HG03442 (cell line): ENCODE measurements around the gene POLR2E.

ENCODE experiments used
- ATAC-seq: cut with Tn5 transposase; IDR thresholded peaks from one replicate; pipeline ENCODE4 v1.9.1; 2021; ENCODE audit warnings: mild to moderate bottlenecking, moderate library complexity; ENCODE audit not compliant: unreplicated experiment

POLR2E gene

GRCh38 chr19:1066748-1067340, 28.3 kb downstream of the POLR2E start, which contains the start of gene ARHGAP45:
ARHGAP45 (plus strand) TSS chr19:1067167; CDS start chr19:1067406, 239 bp downstream.
- ATAC-seq = peak; percentile 27

GRCh38 chr19:1066251-1066747, 28.9 kb downstream of the POLR2E start:
- no peak for ATAC-seq

- ATAC-seq = no peak
Measured at GRCh38 chr19:1065606-1066109, 29.5 kb downstream of the POLR2E start.

GRCh38 chr19:1064661-1065605, 30.2 kb downstream of the POLR2E start:
- ATAC-seq = no peak

- no peak for ATAC-seq
Measured at GRCh38 chr19:1063909-1064660, 31.1 kb downstream of the POLR2E start.

GRCh38 chr19:1063030-1063908, 31.9 kb downstream of the POLR2E start:
- no peak for ATAC-seq

DNA sequence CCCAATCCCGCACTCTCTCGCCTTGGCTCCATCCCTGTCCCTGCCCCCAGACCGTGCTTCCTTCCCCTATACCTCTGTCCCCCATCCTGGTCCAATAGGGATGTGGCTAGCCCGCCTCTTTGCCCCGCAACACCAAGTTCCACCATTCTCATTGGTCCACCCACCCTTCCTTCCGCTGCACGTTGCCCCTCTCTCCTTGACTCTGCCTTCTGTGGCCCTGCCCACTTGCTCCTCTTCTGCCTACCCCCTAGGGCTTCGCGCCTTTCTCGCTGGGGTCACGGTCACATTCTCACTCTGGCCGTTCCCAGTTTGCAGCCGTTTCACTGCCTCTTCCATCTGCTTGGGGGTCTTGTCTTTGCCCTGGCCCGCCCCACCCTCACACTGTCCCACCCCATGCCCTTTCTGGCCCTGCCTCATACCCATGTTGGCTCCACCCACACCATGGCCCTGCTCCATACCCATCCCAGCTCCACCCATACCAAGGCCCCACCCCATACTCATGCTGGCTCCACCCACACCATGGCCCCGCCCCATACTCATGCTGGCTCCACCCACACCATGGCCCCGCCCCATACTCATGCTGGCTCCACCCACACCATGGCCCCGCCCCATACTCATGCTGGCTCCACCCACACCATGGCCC, 32.7 kb downstream of the POLR2E start:
- no peak for ATAC-seq

- ATAC-seq = no peak
Measured at GRCh38 chr19:1061987-1062386, 33.2 kb downstream of the POLR2E start.

DNA sequence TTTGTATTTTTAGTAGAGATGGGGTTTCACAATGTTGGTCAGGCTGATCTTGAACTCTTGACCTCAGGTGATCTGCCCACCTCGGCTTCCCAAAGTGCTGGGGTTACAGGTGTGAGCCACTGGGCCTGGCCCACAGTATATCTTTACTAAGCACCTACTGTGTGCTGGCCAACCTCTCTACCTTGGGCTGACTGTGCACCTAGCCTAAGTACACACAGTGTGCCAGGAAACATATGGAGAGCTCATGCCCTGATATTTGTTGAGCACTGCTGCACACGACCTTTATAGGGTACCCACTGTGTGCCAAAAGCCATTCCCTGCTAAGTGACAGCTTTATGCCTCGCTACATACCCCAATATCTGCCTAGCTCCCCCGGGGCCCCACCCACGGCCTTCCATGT, 34.5 kb downstream of the POLR2E start:
- ATAC-seq = no peak

GRCh38 chr19:1058112-1058511, 37.1 kb downstream of the POLR2E start:
- ATAC-seq = no peak

DNA sequence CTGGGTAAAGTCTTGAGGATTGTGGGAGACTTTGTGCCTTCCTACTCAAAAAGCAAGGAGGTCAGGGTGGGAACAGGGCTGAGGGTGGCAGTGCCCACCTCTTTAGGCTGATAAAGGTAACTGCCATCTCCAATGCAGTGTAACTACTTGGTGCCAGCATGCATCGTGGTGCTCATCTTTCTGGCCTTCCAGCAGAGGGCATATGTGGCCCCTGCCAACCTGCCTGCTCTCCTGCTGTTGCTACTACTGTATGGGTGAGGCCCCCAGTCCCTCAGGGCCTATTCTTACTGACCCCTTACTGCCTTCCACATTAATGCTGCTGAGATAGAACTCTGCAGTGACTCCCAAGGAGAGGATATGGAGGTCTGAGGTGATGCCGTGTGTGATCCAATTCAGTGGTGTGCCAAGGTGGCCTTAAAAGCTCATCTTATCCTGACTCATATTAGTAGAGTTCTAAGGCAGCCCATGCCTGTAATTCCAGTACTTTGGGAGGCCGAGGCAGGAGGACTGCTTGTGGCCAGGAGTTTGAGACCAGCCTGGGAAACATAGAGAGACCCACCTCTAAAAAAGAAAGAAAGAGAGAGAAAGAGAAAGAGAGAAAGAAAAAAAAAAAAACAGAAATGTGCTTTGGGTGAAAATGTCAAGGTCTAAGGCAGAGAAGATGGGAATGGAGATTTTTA, 37.9 kb downstream of the POLR2E start:
- no peak for ATAC-seq

DNA sequence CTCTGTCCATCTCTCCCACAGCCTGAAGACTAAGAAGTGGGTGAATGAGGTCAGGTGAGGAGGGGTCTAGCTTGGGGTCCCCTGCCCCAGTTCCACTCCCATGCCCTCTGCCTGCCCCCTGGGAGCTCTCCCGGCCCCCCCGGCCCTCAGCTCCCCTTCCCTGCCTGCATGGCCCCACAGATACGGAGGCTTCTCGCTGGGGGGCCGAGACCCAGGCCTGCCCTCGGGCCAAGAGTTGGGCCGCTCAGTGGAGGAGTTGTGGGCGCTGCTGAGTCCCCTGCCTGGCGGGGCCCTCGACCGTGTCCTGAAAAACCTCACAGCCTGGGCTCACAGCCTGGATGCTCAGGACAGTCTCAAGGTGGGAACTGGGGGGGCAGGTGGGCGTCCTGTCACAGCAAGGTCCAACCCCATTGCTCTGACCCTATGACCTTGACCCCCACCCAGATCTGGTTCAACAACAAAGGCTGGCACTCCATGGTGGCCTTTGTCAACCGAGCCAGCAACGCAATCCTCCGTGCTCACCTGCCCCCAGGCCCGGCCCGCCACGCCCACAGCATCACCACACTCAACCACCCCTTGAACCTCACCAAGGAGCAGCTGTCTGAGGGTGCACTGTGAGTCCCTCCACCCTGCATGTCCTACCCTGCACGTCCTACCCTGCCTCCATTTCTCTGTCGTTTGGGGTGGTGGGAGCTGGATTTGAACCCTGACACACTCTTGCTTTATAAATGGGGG, 39.1 kb downstream of the POLR2E start:
- ATAC-seq = no peak

DNA sequence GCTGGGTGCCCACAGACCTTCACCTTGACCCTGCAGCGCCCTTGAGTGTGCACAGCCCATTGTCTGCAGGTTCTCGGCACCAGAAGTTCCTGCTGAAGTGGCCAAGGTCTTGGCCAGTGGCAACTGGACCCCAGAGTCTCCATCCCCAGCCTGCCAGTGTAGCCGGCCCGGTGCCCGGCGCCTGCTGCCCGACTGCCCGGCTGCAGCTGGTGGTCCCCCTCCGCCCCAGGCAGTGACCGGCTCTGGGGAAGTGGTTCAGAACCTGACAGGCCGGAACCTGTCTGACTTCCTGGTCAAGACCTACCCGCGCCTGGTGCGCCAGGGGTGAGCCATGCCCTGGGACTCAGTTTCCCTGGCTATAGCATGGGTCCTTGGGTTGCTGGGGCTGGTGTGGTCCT, 40.1 kb downstream of the POLR2E start:
- no peak for ATAC-seq

DNA sequence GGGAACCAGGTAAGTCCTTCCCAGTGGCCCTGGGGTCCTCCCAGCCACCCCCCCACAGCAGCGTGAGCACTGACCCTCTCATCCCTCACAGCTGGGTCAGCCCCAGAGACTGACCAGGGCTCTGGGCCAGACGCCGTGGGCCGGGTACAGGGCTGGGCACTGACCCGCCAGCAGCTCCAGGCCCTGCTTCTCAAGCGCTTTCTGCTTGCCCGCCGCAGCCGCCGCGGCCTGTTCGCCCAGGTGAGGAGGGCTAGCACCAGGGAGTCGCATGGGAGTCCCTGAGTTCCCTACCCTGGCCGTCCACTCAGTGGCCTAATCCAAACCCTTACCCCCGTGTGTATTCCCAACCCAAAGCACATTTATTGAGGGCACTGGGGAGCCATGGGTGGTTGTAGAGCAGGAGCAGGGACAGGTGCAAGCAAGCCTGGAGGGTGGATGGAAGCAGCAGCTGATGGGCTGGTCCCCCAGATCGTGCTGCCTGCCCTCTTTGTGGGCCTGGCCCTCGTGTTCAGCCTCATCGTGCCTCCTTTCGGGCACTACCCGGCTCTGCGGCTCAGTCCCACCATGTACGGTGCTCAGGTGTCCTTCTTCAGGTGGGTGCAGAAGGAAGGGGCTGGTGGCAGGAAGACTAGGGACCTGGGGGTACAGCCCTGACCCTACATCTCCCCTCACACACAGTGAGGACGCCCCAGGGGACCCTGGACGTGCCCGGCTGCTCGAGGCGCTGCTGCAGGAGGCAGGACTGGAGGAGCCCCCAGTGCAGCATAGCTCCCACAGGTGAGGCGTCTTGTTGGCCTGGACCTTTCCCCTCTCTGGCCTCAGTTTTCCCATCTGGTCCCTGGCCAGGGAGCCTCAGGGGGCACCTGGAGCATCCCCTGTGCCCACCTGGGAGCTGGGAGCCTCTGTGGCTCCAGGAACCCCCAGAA, 40.8 kb downstream of the POLR2E start:
- no peak for ATAC-seq

DNA sequence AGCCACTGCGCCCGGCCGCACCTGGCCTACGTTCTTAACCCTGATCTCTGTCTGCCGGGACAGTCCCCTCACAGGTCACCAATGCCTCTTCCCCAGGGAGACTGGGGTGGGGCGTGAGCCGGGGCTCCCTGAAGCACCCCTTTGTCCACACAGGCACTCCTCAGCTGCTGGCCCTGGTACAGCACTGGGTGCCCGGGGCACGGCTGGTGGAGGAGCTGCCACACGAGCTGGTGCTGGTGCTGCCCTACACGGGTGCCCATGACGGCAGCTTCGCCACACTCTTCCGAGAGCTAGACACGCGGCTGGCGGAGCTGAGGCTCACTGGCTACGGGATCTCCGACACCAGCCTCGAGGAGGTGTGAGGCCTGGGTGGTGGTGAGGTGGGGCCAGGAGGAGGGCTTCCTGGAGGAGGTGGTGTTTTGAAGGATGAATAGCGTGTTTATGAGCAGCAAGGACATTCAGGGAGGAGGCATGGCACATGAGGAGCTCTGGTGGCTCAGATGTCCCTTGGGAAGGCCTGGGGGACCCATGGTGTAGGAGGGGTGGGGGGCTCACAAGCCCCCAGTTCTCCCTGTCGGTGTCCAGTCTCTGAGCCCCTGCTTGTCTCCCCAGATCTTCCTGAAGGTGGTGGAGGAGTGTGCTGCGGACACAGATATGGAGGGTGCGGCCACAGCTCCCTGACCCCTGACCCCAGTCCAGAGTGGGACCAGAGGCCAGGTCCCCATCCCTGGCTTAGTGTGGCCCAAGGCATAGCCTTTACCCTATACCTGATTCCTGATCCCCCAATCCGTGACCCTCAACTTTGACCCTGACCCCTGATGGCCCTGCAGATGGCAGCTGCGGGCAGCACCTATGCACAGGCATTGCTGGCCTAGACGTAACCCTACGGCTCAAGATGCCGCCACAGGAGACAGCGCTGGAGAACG, 41.7 kb downstream of the POLR2E start:
- no peak for ATAC-seq

DNA sequence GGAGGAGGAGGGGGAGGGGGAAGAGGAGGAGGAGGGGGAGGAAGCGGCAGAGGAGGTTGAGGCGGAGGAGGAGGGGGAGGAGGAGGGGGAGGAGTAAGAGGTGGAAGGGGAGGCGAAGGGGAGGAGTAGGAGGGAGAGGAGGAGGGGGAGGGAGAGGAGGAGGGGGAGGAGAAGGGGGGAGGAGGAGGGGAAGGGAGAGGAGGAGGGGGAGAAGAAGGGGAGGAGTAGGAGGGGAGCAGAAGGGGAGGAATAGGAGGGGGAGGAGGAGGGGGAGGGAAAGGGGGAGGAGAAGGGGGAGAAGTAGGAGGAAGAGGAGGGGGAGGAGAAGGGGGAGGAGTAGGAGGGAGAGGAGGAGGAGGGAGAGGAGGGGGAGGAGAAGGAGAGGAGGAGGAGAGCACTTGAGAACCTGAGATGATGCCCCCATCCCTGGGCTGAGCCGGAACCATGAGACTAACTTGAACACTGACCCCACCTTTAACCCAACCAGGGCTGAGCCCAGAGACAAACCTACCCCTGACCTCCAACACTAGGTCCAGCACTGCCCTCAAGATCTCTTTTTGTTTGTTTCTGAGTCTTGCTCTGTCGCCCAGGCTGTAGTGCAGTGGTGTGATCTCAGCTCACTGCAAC, 42.7 kb downstream of the POLR2E start:
- ATAC-seq = no peak
